Chondrocyte (in vitro differentiated cells): ENCODE results near the gene MRTFB. TPM values are rescaled to one million over a fixed set of nuclear protein-coding genes. Genes with fewer than 3 reads are reported as not detected.

ENCODE experiments used
- DNase-seq: peaks from one replicate; pipeline ENCODE4 v3.0.0; 2021; ENCODE audit warnings: mixed read lengths, low spot score
- H3K27ac Mint-ChIP-seq: one replicate; pipeline ENCODE4 v1.8.0; 2021; ENCODE audit warnings: mild to moderate bottlenecking, moderate library complexity, mixed read lengths; ENCODE audit not compliant: unreplicated experiment
- H3K27me3 Mint-ChIP-seq: 2 replicates; pipeline ENCODE4 v1.8.0; 2021; ENCODE audit warnings: low read depth, mixed read lengths
- H3K36me3 Mint-ChIP-seq: 2 replicates; pipeline ENCODE4 v1.8.0; 2021; ENCODE audit warnings: low read depth, mixed read lengths
- H3K4me1 Mint-ChIP-seq: 2 replicates; pipeline ENCODE4 v1.8.0; 2021; ENCODE audit warnings: low read depth, mild to moderate bottlenecking, mixed read lengths
- H3K4me3 Mint-ChIP-seq: one replicate; pipeline ENCODE4 v1.8.0; 2021; ENCODE audit warnings: mild to moderate bottlenecking, moderate library complexity, mixed read lengths; ENCODE audit not compliant: unreplicated experiment
- H3K9me3 Mint-ChIP-seq: 2 replicates; pipeline ENCODE4 v1.8.0; 2021; ENCODE audit warnings: low read depth, mixed read lengths
- CTCF ChIP-seq: fragments of 200-600 bp; sonication (generic); IDR thresholded peaks from 2 replicates; pipeline ENCODE4 v1.5.0; 2021; ENCODE audit warnings: antibody characterized with exemption, mild to moderate bottlenecking, moderate library complexity
- total RNA-seq: library from RNA; stranded (reverse); gene quantifications from 3 replicates; pipeline ENCODE4 v1.2.1, GENCODE V29; 2021

The MRTFB gene
- total RNA-seq, 1 donor from 2014 or later: 32.2 TPM

- Mint-ChIP-seq H3K4me1 (peaks cover 17% of the 10 kb centered on the region), H3K9me3 (peaks cover 4% of the 10 kb centered on the region), H3K4me3 (no peak overlapping the region), H3K36me3 (no peaks in the 10 kb centered on the region), H3K27ac (no peak overlapping the region), H3K27me3 (no peaks in the 10 kb centered on the region)
- no peak for TF ChIP-seq CTCF
- DNase-seq: no peak
Measured at GRCh38 chr16:14125708-14126107, 54.6 kb downstream of the MRTFB start.

- H3K27ac Mint-ChIP-seq: no peak overlapping the region
- H3K27me3 Mint-ChIP-seq: no peaks in the 10 kb centered on the region
- TF ChIP-seq CTCF: no peak
- H3K9me3 Mint-ChIP-seq: peaks cover 2% of the 10 kb centered on the region
- no peak overlapping the region for H3K4me3 Mint-ChIP-seq
- DNase-seq: no peak
- no peaks in the 10 kb centered on the region for H3K36me3 Mint-ChIP-seq
- peaks cover 22% of the 10 kb centered on the region for H3K4me1 Mint-ChIP-seq
Measured at GRCh38 chr16:14128097-14128496, 57.0 kb downstream of the MRTFB start.

- H3K27ac Mint-ChIP-seq: no peak overlapping the region
- DNase-seq: no peak
- no peaks in the 10 kb centered on the region for H3K36me3 Mint-ChIP-seq
- peaks cover 2% of the 10 kb centered on the region for H3K9me3 Mint-ChIP-seq
- no peaks in the 10 kb centered on the region for H3K27me3 Mint-ChIP-seq
- H3K4me1 Mint-ChIP-seq: peaks cover 27% of the 10 kb centered on the region
- TF ChIP-seq CTCF: no peak
- no peak overlapping the region for H3K4me3 Mint-ChIP-seq
Measured at GRCh38 chr16:14129502-14129901, 58.4 kb downstream of the MRTFB start.

- no peak for DNase-seq
- no peaks in the 10 kb centered on the region for H3K27me3 Mint-ChIP-seq
Measured at GRCh38 chr16:14131774-14132695, 60.9 kb downstream of the MRTFB start.

GRCh38 chr16:14132696-14133048, 61.6 kb downstream of the MRTFB start:
- TF ChIP-seq CTCF: no peak
- no peaks in the 10 kb centered on the region for H3K36me3 Mint-ChIP-seq
- no peak overlapping the region for H3K27ac Mint-ChIP-seq
- DNase-seq: no peak
- H3K4me1 Mint-ChIP-seq: peaks cover 25% of the 10 kb centered on the region
- no peaks in the 10 kb centered on the region for H3K27me3 Mint-ChIP-seq
- H3K4me3 Mint-ChIP-seq: no peak overlapping the region
- peaks cover 2% of the 10 kb centered on the region for H3K9me3 Mint-ChIP-seq

More at GRCh38 chr16:14131774-14132695, 60.9 kb downstream of the MRTFB start:
- H3K27ac Mint-ChIP-seq: peak overlapping the region; percentile 22
- TF ChIP-seq CTCF: no peak
- H3K4me3 Mint-ChIP-seq: no peak overlapping the region
- no peaks in the 10 kb centered on the region for H3K36me3 Mint-ChIP-seq
- H3K4me1 Mint-ChIP-seq: peaks cover 25% of the 10 kb centered on the region
- peaks cover 2% of the 10 kb centered on the region for H3K9me3 Mint-ChIP-seq
